HFF-Myc (cell line): ENCODE results near the gene TDP2.
"Not testable (repeated sequence)": the region's sequence is repeated elsewhere in the genome, so short reads cannot be mapped to it uniquely, and the experiment has no call there.

Experiments
- DNase-seq: peaks from one replicate; pipeline ENCODE4 v3.0.0-alpha.2; 2011; ENCODE audit warnings: low read depth; ENCODE audit errors: extremely low read depth
- H3K4me3 ChIP-seq: replicated peaks from 2 replicates; pipeline ENCODE4 v1.5.1; 2011; ENCODE audit warnings: low read depth, mild to moderate bottlenecking, control low read depth, low read length
- TF ChIP-seq, protein P1 (sequence below): IDR thresholded peaks from 2 replicates; pipeline ENCODE4 v1.5.1; 2012; ENCODE audit warnings: mild to moderate bottlenecking, low read depth, low read length, control low read depth; ENCODE audit errors: missing control alignments

TDP2 gene

DNA sequence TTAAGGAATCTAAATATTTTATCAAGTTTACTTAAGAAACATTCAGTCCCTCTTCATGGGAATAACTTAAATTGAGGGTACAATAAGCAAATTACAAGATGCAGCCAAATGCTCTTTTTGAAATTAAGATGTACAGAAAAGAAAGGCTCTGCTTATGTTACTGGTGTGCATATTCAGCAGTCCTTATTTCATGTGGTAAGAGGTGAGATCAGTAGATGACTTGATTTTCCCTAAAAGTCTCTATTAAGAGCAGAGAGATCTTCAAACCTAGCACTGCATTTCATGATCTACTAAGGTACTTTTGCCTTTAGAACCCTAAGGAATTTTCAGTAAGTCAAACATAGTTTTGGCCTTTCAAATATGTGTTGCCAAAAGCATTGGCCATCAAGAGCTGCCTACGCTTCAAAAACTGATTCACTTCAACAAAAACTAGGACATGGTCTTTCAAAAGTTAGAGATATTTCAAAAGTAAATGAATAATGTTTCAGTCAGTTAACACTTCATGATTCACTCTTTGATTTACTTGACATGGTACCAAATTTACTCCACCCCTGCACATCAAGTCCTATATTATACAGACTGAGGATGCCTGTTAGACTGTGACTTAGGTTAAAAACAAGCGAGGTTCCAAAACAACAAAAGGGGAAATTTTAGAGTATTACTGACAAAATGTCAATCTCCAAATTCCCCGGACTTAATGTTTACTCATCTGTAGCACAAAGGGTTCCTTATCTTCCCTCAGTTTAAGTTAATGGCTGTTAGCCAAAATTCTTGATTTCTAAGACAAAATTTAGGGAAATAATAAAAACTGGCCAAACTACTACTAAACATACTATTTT lies 33.0 kb upstream of the TDP2 start:
- no peak overlapping the region for H3K4me3 ChIP-seq
- TF ChIP-seq, protein P1, sequence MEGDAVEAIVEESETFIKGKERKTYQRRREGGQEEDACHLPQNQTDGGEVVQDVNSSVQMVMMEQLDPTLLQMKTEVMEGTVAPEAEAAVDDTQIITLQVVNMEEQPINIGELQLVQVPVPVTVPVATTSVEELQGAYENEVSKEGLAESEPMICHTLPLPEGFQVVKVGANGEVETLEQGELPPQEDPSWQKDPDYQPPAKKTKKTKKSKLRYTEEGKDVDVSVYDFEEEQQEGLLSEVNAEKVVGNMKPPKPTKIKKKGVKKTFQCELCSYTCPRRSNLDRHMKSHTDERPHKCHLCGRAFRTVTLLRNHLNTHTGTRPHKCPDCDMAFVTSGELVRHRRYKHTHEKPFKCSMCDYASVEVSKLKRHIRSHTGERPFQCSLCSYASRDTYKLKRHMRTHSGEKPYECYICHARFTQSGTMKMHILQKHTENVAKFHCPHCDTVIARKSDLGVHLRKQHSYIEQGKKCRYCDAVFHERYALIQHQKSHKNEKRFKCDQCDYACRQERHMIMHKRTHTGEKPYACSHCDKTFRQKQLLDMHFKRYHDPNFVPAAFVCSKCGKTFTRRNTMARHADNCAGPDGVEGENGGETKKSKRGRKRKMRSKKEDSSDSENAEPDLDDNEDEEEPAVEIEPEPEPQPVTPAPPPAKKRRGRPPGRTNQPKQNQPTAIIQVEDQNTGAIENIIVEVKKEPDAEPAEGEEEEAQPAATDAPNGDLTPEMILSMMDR = no peak
- DNase-seq = no peak

DNA sequence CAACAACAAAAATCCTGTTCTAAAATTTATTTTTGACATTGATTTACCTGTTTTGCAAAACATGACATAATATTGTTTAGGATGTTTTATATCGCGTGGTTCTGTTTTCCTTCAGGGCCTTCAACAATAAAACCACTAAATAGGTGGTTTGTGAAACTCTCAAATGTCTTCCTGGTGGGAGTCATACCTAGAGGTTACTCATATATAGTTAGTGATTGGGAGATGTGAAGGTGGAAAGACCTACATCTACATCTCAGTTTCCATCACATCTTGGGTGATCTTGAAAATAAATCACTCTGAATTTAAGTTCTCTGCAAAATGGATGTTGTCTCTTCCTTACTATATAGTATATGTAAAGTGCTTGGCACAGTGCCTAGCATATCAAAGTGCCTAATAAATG lies 29.4 kb upstream of the TDP2 start:
- TF ChIP-seq, protein P1 = no peak
- H3K4me3 ChIP-seq = no peak overlapping the region
- DNase-seq = no peak

DNA sequence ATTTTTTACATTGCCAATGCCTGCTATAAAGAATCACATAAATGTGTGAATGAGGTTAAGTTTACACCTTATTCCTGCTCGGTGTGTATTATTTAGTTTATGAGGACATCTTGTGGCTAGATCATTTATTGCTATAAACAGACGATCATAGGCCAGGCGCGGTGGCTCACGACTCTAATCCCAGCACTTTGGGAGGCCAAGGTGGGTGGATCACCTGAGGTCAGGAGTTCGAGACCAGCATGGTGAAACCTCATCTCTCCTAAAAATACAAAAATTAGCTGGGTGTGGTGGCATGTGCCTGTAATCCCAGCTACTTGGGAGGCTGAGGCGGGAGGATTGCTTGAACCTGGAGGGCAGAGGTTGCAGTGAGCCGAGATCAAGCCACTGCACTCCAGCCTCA lies 28.9 kb upstream of the TDP2 start:
- not testable (repeated sequence) for DNase-seq, H3K4me3 ChIP-seq
- TF ChIP-seq, protein P1 = peak; percentile 10

DNA sequence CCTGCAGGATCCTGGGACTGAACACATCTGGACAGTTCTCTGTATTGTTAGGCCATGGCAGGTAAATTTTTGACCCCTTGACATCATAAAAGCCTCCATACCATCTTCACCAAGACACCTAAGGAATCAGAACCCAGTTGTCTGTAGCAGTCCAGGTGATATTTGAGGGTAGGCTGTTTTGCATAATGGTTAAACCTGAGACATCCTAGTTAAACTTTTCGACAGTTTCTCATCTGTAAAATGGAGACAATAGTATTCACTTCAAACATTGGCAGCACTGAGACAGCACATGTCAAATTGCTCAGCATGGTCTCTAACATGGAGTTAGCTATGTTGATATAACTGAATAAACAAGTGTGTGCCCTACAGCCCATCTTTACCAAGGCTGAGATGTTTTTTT lies 27.5 kb upstream of the TDP2 start:
- TF ChIP-seq, protein P1 = no peak

DNA sequence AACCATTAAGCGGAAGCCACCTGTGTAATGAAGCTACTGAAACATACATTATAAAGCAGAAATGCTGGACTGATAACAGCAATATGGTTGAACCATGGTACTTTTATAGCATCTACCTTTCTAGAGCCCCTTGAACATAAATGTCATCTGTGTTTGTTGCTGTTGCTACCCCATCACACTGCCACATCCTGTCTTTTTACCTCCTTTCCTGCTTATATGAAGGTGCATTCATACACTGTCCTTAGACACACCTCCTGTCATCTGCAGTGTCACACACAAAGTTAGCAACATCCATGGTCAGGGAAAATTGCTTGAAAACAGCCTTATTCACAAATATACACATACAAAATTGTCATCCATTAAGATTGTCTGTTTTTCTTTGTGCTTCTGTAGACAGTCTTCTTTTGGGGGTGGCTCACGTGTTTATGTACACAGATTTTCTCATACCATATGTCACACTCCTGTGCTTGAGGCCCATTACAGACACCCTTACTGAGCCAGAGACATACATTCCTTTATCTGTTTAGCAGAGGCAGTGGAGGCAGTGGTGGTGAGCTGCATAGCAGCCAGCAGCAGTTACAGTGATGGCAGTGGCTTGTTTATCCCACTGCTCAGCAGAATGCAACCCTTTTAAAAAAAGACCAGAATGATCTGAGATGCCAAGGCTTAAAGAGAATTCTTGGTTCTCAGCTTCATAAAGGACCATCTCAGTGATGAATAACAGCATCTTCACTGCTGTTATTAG lies 26.3 kb upstream of the TDP2 start:
- TF ChIP-seq, protein P1 = no peak
- no peak for DNase-seq

More for the DNA sequence above, 27.5 kb upstream of the TDP2 start:
- H3K4me3 ChIP-seq = no peak overlapping the region
- DNase-seq = no peak

DNA sequence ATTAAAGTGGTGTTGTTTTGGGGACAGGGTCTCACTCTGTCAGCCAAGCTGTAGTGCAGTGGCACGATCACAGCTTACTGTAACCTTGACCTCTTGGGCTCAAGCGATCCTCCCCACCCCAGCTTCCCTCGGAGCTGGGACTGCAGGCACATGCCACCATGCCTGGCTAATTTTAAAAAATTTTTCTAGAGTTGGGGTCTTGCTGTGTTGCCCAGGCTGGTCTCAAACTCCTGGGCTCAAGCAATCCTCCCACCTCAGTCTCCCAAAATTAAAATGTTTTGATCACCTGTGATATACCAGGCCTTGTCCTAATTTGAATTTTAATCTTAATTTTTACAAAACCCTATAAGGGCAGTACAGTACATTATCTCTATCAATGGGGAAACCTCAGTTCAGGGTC lies 25.7 kb upstream of the TDP2 start:
- no peak for DNase-seq
- no peak overlapping the region for H3K4me3 ChIP-seq
- TF ChIP-seq, protein P1 = no peak

More for the DNA sequence above, 26.3 kb upstream of the TDP2 start:
- H3K4me3 ChIP-seq = no peak overlapping the region
